Stimulated activated memory B cell treated with anti-CD40 and anti-IgM and Interleukin-4, amounts not matched to agents 10 μg/mL and 1 μg/mL and 100 μg/mL, for 72 hours (primary cell): Measurements from ENCODE around the gene ASAP2.

Source experiments
- ATAC-seq: fragments of 150-1000 bp; cut with Tn5 transposase; 2 replicates; pipeline ENCODE4 v1.10.0; 2021
- H3K27ac Mint-ChIP-seq: one replicate; pipeline ENCODE4 v1.8.0; 2022; ENCODE audit warnings: mild to moderate bottlenecking, mixed read lengths
- H3K27me3 Mint-ChIP-seq: one replicate; pipeline ENCODE4 v1.8.0; 2022; ENCODE audit warnings: mixed read lengths
- H3K36me3 Mint-ChIP-seq: one replicate; pipeline ENCODE4 v1.8.0; 2022; ENCODE audit warnings: mixed read lengths
- H3K4me1 Mint-ChIP-seq: one replicate; pipeline ENCODE4 v1.8.0; 2022; ENCODE audit warnings: mixed read lengths
- H3K4me3 Mint-ChIP-seq: one replicate; pipeline ENCODE4 v1.8.0; 2022; ENCODE audit warnings: mild to moderate bottlenecking, moderate library complexity, mixed read lengths
- H3K9me3 Mint-ChIP-seq: one replicate; pipeline ENCODE4 v1.8.0; 2022; ENCODE audit warnings: mixed read lengths

ASAP2 gene

GRCh38 chr2:9205963-9206948 is at the start of gene ASAP2:
Gene ASAP2, plus strand, starts transcription at chr2:9206812. Its CDS starts 293 bp downstream, at chr2:9207105.
- Mint-ChIP-seq H3K9me3 (no peaks in the 10 kb centered on the region), H3K4me3 (peak within 1 kb of the TSS; percentile 57), H3K27ac (no peak within 1 kb of the TSS), H3K27me3 (peaks cover 19% of the 10 kb centered on the region), H3K4me1 (peaks cover 7% of the 10 kb centered on the region), H3K36me3 (no peaks in the 10 kb centered on the region)
- peak; percentile 72 for ATAC-seq

- no peak overlapping the region for H3K27ac Mint-ChIP-seq
- H3K27me3 Mint-ChIP-seq, result peaks cover 34% of the 10 kb centered on the region
- no peaks in the 10 kb centered on the region for H3K36me3 Mint-ChIP-seq
- H3K4me1 Mint-ChIP-seq, result no peaks in the 10 kb centered on the region
- no peak for ATAC-seq
- H3K9me3 Mint-ChIP-seq, result peaks cover 5% of the 10 kb centered on the region
- no peak overlapping the region for H3K4me3 Mint-ChIP-seq
These were observed 47.5 kb upstream of the ASAP2 start for GRCh38 chr2:9158786-9159779.

- peaks cover 22% of the 10 kb centered on the region for H3K27me3 Mint-ChIP-seq
- ATAC-seq, result no peak
- H3K9me3 Mint-ChIP-seq, result peaks cover 5% of the 10 kb centered on the region
- no peak overlapping the region for H3K4me3 Mint-ChIP-seq
- H3K36me3 Mint-ChIP-seq, result no peaks in the 10 kb centered on the region
- H3K27ac Mint-ChIP-seq, result no peak overlapping the region
- no peaks in the 10 kb centered on the region for H3K4me1 Mint-ChIP-seq
These were observed 45.9 kb upstream of the ASAP2 start for GRCh38 chr2:9160732-9161131.

- H3K9me3 Mint-ChIP-seq, result no peaks in the 10 kb centered on the region
These were observed 43.8 kb upstream of the ASAP2 start for GRCh38 chr2:9162841-9163240.

GRCh38 chr2:9163306-9164111 is 43.1 kb upstream of the ASAP2 start:
- Mint-ChIP-seq H3K4me3 (no peak overlapping the region), H3K36me3 (no peaks in the 10 kb centered on the region), H3K4me1 (no peaks in the 10 kb centered on the region), H3K27ac (no peak overlapping the region), H3K9me3 (no peaks in the 10 kb centered on the region), H3K27me3 (peaks cover 10% of the 10 kb centered on the region)
- no peak for ATAC-seq

More at GRCh38 chr2:9162841-9163240, 43.8 kb upstream of the ASAP2 start:
- no peaks in the 10 kb centered on the region for H3K36me3 Mint-ChIP-seq
- no peak overlapping the region for H3K4me3 Mint-ChIP-seq
- ATAC-seq, result no peak
- H3K4me1 Mint-ChIP-seq, result no peaks in the 10 kb centered on the region
- H3K27ac Mint-ChIP-seq, result no peak overlapping the region
- H3K27me3 Mint-ChIP-seq, result peaks cover 9% of the 10 kb centered on the region

- peaks cover 17% of the 10 kb centered on the region for H3K27me3 Mint-ChIP-seq
These were observed 42.5 kb upstream of the ASAP2 start for GRCh38 chr2:9164112-9164608.

GRCh38 chr2:9165625-9166024 is 41.0 kb upstream of the ASAP2 start:
- no peaks in the 10 kb centered on the region for H3K4me1 Mint-ChIP-seq
- peaks cover 25% of the 10 kb centered on the region for H3K27me3 Mint-ChIP-seq
- H3K9me3 Mint-ChIP-seq, result no peaks in the 10 kb centered on the region
- ATAC-seq, result no peak
- H3K4me3 Mint-ChIP-seq, result no peak overlapping the region
- H3K27ac Mint-ChIP-seq, result no peak overlapping the region
- no peaks in the 10 kb centered on the region for H3K36me3 Mint-ChIP-seq

More at GRCh38 chr2:9164112-9164608, 42.5 kb upstream of the ASAP2 start:
- H3K36me3 Mint-ChIP-seq, result no peaks in the 10 kb centered on the region
- no peaks in the 10 kb centered on the region for H3K4me1 Mint-ChIP-seq
- no peak overlapping the region for H3K4me3 Mint-ChIP-seq
- H3K27ac Mint-ChIP-seq, result no peak overlapping the region
- no peaks in the 10 kb centered on the region for H3K9me3 Mint-ChIP-seq
- no peak for ATAC-seq

GRCh38 chr2:9166579-9167377 is 39.8 kb upstream of the ASAP2 start:
- peak; percentile 44 for ATAC-seq
- H3K9me3 Mint-ChIP-seq, result no peaks in the 10 kb centered on the region
- no peak overlapping the region for H3K4me3 Mint-ChIP-seq
- no peaks in the 10 kb centered on the region for H3K4me1 Mint-ChIP-seq
- no peaks in the 10 kb centered on the region for H3K36me3 Mint-ChIP-seq
- H3K27ac Mint-ChIP-seq, result no peak overlapping the region
- H3K27me3 Mint-ChIP-seq, result peaks cover 27% of the 10 kb centered on the region

- Mint-ChIP-seq H3K9me3 (no peaks in the 10 kb centered on the region), H3K36me3 (no peaks in the 10 kb centered on the region), H3K27ac (no peak overlapping the region), H3K27me3 (peaks cover 39% of the 10 kb centered on the region), H3K4me3 (no peak overlapping the region), H3K4me1 (no peaks in the 10 kb centered on the region)
- no peak for ATAC-seq
These were observed 38.6 kb upstream of the ASAP2 start for GRCh38 chr2:9167718-9168657.

GRCh38 chr2:9168821-9169221 is 37.8 kb upstream of the ASAP2 start:
- no peak for ATAC-seq
- H3K4me3 Mint-ChIP-seq, result no peak overlapping the region
- H3K36me3 Mint-ChIP-seq, result no peaks in the 10 kb centered on the region

GRCh38 chr2:9169349-9170107 is 37.1 kb upstream of the ASAP2 start:
- Mint-ChIP-seq H3K36me3 (no peaks in the 10 kb centered on the region), H3K27ac (no peak overlapping the region), H3K9me3 (no peaks in the 10 kb centered on the region), H3K4me3 (no peak overlapping the region), H3K4me1 (no peaks in the 10 kb centered on the region), H3K27me3 (peaks cover 44% of the 10 kb centered on the region)
- ATAC-seq, result no peak

More at GRCh38 chr2:9168821-9169221, 37.8 kb upstream of the ASAP2 start:
- Mint-ChIP-seq H3K4me1 (no peaks in the 10 kb centered on the region), H3K9me3 (no peaks in the 10 kb centered on the region), H3K27me3 (peaks cover 44% of the 10 kb centered on the region), H3K27ac (no peak overlapping the region)

GRCh38 chr2:9170458-9171130 is 36.0 kb upstream of the ASAP2 start:
- Mint-ChIP-seq H3K36me3 (no peaks in the 10 kb centered on the region), H3K27me3 (peaks cover 44% of the 10 kb centered on the region), H3K4me1 (no peaks in the 10 kb centered on the region), H3K27ac (no peak overlapping the region), H3K4me3 (no peak overlapping the region), H3K9me3 (no peaks in the 10 kb centered on the region)
- no peak for ATAC-seq
